ENCODE measurements around the gene NPTXR. TPM values are rescaled to one million over a fixed set of nuclear protein-coding genes. Genes with fewer than 3 reads are reported as not detected.

The NPTXR gene
- total and polyA plus RNA-seq, 2 of the 4 experiments (the other 2 are of a cell fraction), result 0.36 to 2.2 TPM

DNA sequence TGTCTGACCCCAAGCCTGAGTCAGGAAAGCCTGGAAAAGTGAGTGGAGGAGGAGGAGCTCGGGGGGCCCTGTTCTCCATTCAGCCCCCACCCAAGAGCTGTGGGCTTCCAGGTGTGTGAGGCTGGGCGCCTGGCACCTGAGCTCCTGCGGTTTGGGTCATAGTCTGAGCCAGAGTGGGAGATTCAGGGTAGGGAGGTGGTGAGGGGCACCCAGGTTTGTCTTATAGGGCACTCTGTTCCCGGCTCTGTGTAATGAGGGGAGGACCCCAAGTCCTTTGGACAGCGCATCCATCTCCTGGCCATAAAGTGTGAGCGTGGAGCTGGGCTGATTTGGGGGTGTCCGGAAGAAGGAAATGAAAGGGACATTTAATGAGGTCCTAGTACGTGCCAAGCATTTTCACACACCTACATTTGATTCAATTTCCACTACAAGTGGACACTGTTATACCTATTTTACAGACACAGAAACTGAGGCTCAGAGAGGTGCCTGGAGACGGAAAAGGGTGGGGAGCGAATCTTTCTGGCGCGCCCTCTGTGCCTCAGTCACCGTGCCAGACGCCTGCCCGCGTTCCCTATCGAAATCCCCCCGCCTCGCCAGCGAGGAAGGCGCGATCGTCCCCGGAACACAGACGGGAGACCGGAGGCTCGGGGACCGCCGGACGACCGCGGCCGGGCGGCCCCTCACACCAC is 1.2 kb downstream of the NPTXR start:
- peak overlapping the region; percentile 41 for H3K4me3 ChIP-seq (ENCODE audit: insufficient read depth, low read depth, low read length)
- no peak overlapping the region for H2BK5ac ChIP-seq (ENCODE audit: low read depth, low read length, poor library complexity, severe bottlenecking)
- POLR2A ChIA-PET (ENCODE audit: unreplicated experiment), result no interaction called here
- TF ChIP-seq CHD1 (IDR thresholded peaks at IDR 0.05; ENCODE audit: low read depth, low read length), result no peak
- TF ChIP-seq SMC3 (IDR thresholded peaks at IDR 0.05; ENCODE audit: low read depth, low read length), result no peak
- no peak overlapping the region for H3K27ac ChIP-seq (ENCODE audit: insufficient read depth, low read length)
- H3K9ac ChIP-seq (ENCODE audit: low read depth, low read length), result no peak overlapping the region
- H2AFZ ChIP-seq (replicated peaks; ENCODE audit: low read length, poor library complexity), result peak overlapping the region; percentile 89
- no peak overlapping the region for H2AK5ac ChIP-seq (ENCODE audit: low read depth, low read length)
- intact Hi-C loops (cut with micrococcal nuclease), result loop anchor here (5.0 kb wide), 1 partner anchor 55 kb away; no protein-coding TSS in a partner anchor
- no peak overlapping the region for H2BK20ac ChIP-seq (ENCODE audit: low read depth, low read length)
- no peak overlapping the region for H2BK15ac ChIP-seq (ENCODE audit: low read depth, low read length)
- no peaks in the 10 kb centered on the region for H4K20me1 ChIP-seq (ENCODE audit: insufficient read depth, low read length)
- H3K4me1 ChIP-seq (ENCODE audit: control insufficient read depth, insufficient read depth, low read length), result no peaks in the 10 kb centered on the region
- H3K36me3 ChIP-seq (ENCODE audit: control insufficient read depth, insufficient read depth, low read length), result no peaks in the 10 kb centered on the region
- H3K79me1 ChIP-seq (ENCODE audit: low read depth in 1 of 2, low read length in 2 of 2), result no peaks in the 10 kb centered on the region
- no TSS peak for BruUV-seq (replicated peaks)
- H3K9me3 ChIP-seq (ENCODE audit: control insufficient read depth, insufficient read depth, low read length), result no peaks in the 10 kb centered on the region
- H4K8ac ChIP-seq (ENCODE audit: low read depth in 2 of 2, low read length in 2 of 2), result no peak overlapping the region
- ATAC-seq (ENCODE audit: low read depth) (no peak), DNase-seq (no peak)
- H2AK9ac ChIP-seq (replicated peaks; ENCODE audit: low read depth, low read length, poor library complexity), result peak overlapping the region; percentile 0
- H3K4ac ChIP-seq (ENCODE audit: low read depth, low read length), result no peak overlapping the region
- CTCF ChIA-PET, result interaction anchor here (0.5 to 0.7 kb wide), 3 partner anchors 56 to 226 kb away, joined by 3 to 6 read pairs (median 3); no protein-coding TSS in a partner anchor
- peak overlapping the region; percentile 51; the same call in 1 of the 2 replicates for H3K23ac ChIP-seq (ENCODE audit: low read depth, low read length)
- H2BK120ac ChIP-seq (ENCODE audit: low read depth, low read length), result no peak overlapping the region
- no peak overlapping the region for H4K91ac ChIP-seq (ENCODE audit: insufficient read depth, low read depth, low read length)
- H3K4me2 ChIP-seq (ENCODE audit: low read depth, low read length), result peak overlapping the region; percentile 1; the same call in 1 of the 2 replicates
- no peak overlapping the region for H4K5ac ChIP-seq (ENCODE audit: low read depth, low read length)
- no peak overlapping the region for H3K14ac ChIP-seq (replicated peaks; ENCODE audit: low read depth, low read length)
- H3K9me1 ChIP-seq (ENCODE audit: insufficient read depth, low read length), result no peaks in the 10 kb centered on the region
- H3K18ac ChIP-seq (ENCODE audit: low read depth, low read length), result no peak overlapping the region
- dilution Hi-C loops (cut with HindIII; ENCODE audit: low sequenced_read_pairs, unreplicated experiment), result no loop called here
- H3K27me3 ChIP-seq (ENCODE audit: control insufficient read depth, insufficient read depth, low read length), result peaks cover 25% of the 10 kb centered on the region
- in situ Hi-C loops (cut with MboI; ENCODE audit: low sequenced_read_pairs), result no loop called here
- 5% methylated on average over 16 of the region's 34 CpGs; no CpG with 5 or more reads in 1 of the 2 experiments for WGBS, 2 experiments (ENCODE audit: extremely low coverage in 2 of 2, insufficient read length in 1 of 2)
- H3K56ac ChIP-seq (ENCODE audit: extremely low read depth, insufficient read depth, low read length), result no peak overlapping the region

Data from IMR-90 (cell line).